Measurements from ENCODE around the gene DPF3. TPM values are rescaled to one million over a fixed set of nuclear protein-coding genes. Genes with fewer than 3 reads are reported as not detected.

Gene DPF3
- total and polyA plus RNA-seq, 2 donors from 2014 or later, result 2.3 to 2.8 TPM

- H3K27ac ChIP-seq (ENCODE audit: low read depth in 2 of 2, low read length in 2 of 2), result no peak overlapping the region
- no peaks in the 10 kb centered on the region for H3K9me3 ChIP-seq (ENCODE audit: control insufficient read depth in 2 of 3, insufficient read depth in 1 of 3, low read length in 3 of 3)
- H3K9ac ChIP-seq (ENCODE audit: low read length in 3 of 3), result no peak overlapping the region
- FAIRE-seq (no peak), DNase-seq (no peak)
- TF ChIP-seq CTCF (IDR thresholded peaks at IDR 0.05; ENCODE audit: borderline replicate concordance, extremely low read depth, insufficient read depth), result no peak
- H3K4me3 ChIP-seq (ENCODE audit: low read length in 3 of 3), result no peak overlapping the region
- H3K27me3 ChIP-seq (ENCODE audit: control insufficient read depth, insufficient read depth, low read length), result no peaks in the 10 kb centered on the region
- intact Hi-C loops (cut with DNase I), result no loop called here
- no peaks in the 10 kb centered on the region for H3K4me1 ChIP-seq (ENCODE audit: control insufficient read depth in 2 of 3, insufficient read depth in 2 of 3, low read depth in 1 of 3, low read length in 3 of 3)
- no peaks in the 10 kb centered on the region for H3K36me3 ChIP-seq (ENCODE audit: control insufficient read depth in 2 of 3, insufficient read depth in 3 of 3, low read length in 3 of 3)
Measured at GRCh38 chr14:72646861-72647528, 246.9 kb downstream of the DPF3 start.

GRCh38 chr14:72645706-72646105 lies 248.2 kb downstream of the DPF3 start:
- H3K9ac ChIP-seq (ENCODE audit: low read length in 3 of 3), result no peak overlapping the region
- DNase-seq, result no peak
- H3K27ac ChIP-seq (ENCODE audit: low read depth in 2 of 2, low read length in 2 of 2), result no peak overlapping the region
- H3K36me3 ChIP-seq (ENCODE audit: control insufficient read depth in 2 of 3, insufficient read depth in 3 of 3, low read length in 3 of 3), result no peaks in the 10 kb centered on the region
- no peak overlapping the region for H3K4me3 ChIP-seq (ENCODE audit: low read length in 3 of 3)
- no peaks in the 10 kb centered on the region for H3K9me3 ChIP-seq (ENCODE audit: control insufficient read depth in 2 of 3, insufficient read depth in 1 of 3, low read length in 3 of 3)
- intact Hi-C loops (cut with DNase I), result no loop called here
- TF ChIP-seq CTCF (IDR thresholded peaks at IDR 0.05; ENCODE audit: borderline replicate concordance, extremely low read depth, insufficient read depth), result no peak
- FAIRE-seq, result no peak
- no peaks in the 10 kb centered on the region for H3K27me3 ChIP-seq (ENCODE audit: control insufficient read depth, insufficient read depth, low read length)
- no peaks in the 10 kb centered on the region for H3K4me1 ChIP-seq (ENCODE audit: control insufficient read depth in 2 of 3, insufficient read depth in 2 of 3, low read depth in 1 of 3, low read length in 3 of 3)

- no peak overlapping the region for H3K9ac ChIP-seq (ENCODE audit: low read length in 3 of 3)
- no peak overlapping the region for H3K4me3 ChIP-seq (ENCODE audit: low read length in 3 of 3)
- H3K27me3 ChIP-seq (ENCODE audit: control insufficient read depth, insufficient read depth, low read length), result no peaks in the 10 kb centered on the region
- H3K4me1 ChIP-seq (ENCODE audit: control insufficient read depth in 2 of 3, insufficient read depth in 2 of 3, low read depth in 1 of 3, low read length in 3 of 3), result no peaks in the 10 kb centered on the region
- no peak for DNase-seq
- no peaks in the 10 kb centered on the region for H3K36me3 ChIP-seq (ENCODE audit: control insufficient read depth in 2 of 3, insufficient read depth in 3 of 3, low read length in 3 of 3)
- TF ChIP-seq CTCF (IDR thresholded peaks at IDR 0.05; ENCODE audit: borderline replicate concordance, extremely low read depth, insufficient read depth), result no peak
- intact Hi-C loops (cut with DNase I), result no loop called here
- no peak for FAIRE-seq
- no peaks in the 10 kb centered on the region for H3K9me3 ChIP-seq (ENCODE audit: control insufficient read depth in 2 of 3, insufficient read depth in 1 of 3, low read length in 3 of 3)
- no peak overlapping the region for H3K27ac ChIP-seq (ENCODE audit: low read depth in 2 of 2, low read length in 2 of 2)
Measured at GRCh38 chr14:72644758-72645489, 249.0 kb downstream of the DPF3 start.
